ENCODE data around the gene VSTM2B. TPM values are rescaled to one million over a fixed set of nuclear protein-coding genes. Genes with fewer than 3 reads are reported as not detected.

VSTM2B gene
- polyA plus RNA-seq, 1 donor (not counting 4 experiments of a cell fraction or from before 2014, with no cell fraction given) = not detected

- no peaks in the 10 kb centered on the region for H3K9me3 ChIP-seq (ENCODE audit: control insufficient read depth, low read depth, low read length)
- H3K4me1 ChIP-seq (ENCODE audit: control insufficient read depth, extremely low read depth, insufficient read depth, low read length) = no peaks in the 10 kb centered on the region
- H3K9ac ChIP-seq (ENCODE audit: control insufficient read depth, extremely low read depth, insufficient read depth, low read length) = no peak overlapping the region
- TF ChIP-seq EZH2 (IDR thresholded peaks at IDR 0.05; ENCODE audit: low read length) = peak; percentile 10
- TF ChIP-seq CTCF (optimal IDR thresholded peaks at IDR 0.05 in 1 of 3, IDR thresholded peaks at IDR 0.05 in 1 of 3, conservative IDR thresholded peaks at IDR 0.05 in 1 of 3; ENCODE audit: extremely low read depth in 1 of 3, insufficient read depth in 2 of 3, low read length in 3 of 3) = no peak
- no peaks in the 10 kb centered on the region for H3K79me2 ChIP-seq (ENCODE audit: control insufficient read depth, insufficient read depth, low read length)
- peaks cover 18% of the 10 kb centered on the region for H3K27me3 ChIP-seq (ENCODE audit: control insufficient read depth, extremely low read depth, insufficient read depth, low read length)
- H2AFZ ChIP-seq (ENCODE audit: control insufficient read depth, low read length) = no peak overlapping the region
- DNase-seq (ENCODE audit: low read depth, low spot score) (no peak), FAIRE-seq (no peak)
- no peaks in the 10 kb centered on the region for H4K20me1 ChIP-seq (ENCODE audit: control insufficient read depth, extremely low read depth, insufficient read depth, low read length)
- H3K4me2 ChIP-seq (ENCODE audit: control insufficient read depth, extremely low read depth, insufficient read depth, low read depth, low read length) = no peak overlapping the region
- dilution Hi-C loops (cut with MboI; ENCODE audit: extremely low pct_ligation_motif_present, low sequenced_read_pairs) = no loop called here
- no peak overlapping the region for H3K27ac ChIP-seq (ENCODE audit: control insufficient read depth, insufficient read depth, low read length)
- no peaks in the 10 kb centered on the region for H3K36me3 ChIP-seq (ENCODE audit: control insufficient read depth in 2 of 2, extremely low read depth in 1 of 2, insufficient read depth in 2 of 2, low read length in 2 of 2)
- no peaks in the 10 kb centered on the region for H3K9me1 ChIP-seq (ENCODE audit: control insufficient read depth, extremely low read depth, insufficient read depth, low read length)
- no peak overlapping the region for H3K4me3 ChIP-seq (ENCODE audit: control insufficient read depth in 2 of 3, extremely low read depth in 1 of 3, insufficient read depth in 2 of 3, low read depth in 1 of 3, low read length in 3 of 3)
Measured at GRCh38 chr19:29598036-29598435, 72.2 kb downstream of the VSTM2B start.

GRCh38 chr19:29598496-29598895, 72.7 kb downstream of the VSTM2B start:
- no peaks in the 10 kb centered on the region for H3K9me3 ChIP-seq (ENCODE audit: control insufficient read depth, low read depth, low read length)
- TF ChIP-seq EZH2 (IDR thresholded peaks at IDR 0.05; ENCODE audit: low read length) = peak; percentile 1
- no peak for TF ChIP-seq CTCF (optimal IDR thresholded peaks at IDR 0.05 in 1 of 3, IDR thresholded peaks at IDR 0.05 in 1 of 3, conservative IDR thresholded peaks at IDR 0.05 in 1 of 3; ENCODE audit: extremely low read depth in 1 of 3, insufficient read depth in 2 of 3, low read length in 3 of 3)

More at GRCh38 chr19:29598496-29598895, 72.7 kb downstream of the VSTM2B start:
- Histone ChIP-seq H3K4me2 (ENCODE audit: control insufficient read depth, extremely low read depth, insufficient read depth, low read depth, low read length) (no peak overlapping the region), H2AFZ (ENCODE audit: control insufficient read depth, low read length) (no peak overlapping the region), H3K36me3 (ENCODE audit: control insufficient read depth in 2 of 2, extremely low read depth in 1 of 2, insufficient read depth in 2 of 2, low read length in 2 of 2) (no peaks in the 10 kb centered on the region), H4K20me1 (ENCODE audit: control insufficient read depth, extremely low read depth, insufficient read depth, low read length) (no peaks in the 10 kb centered on the region), H3K27me3 (ENCODE audit: control insufficient read depth, extremely low read depth, insufficient read depth, low read length) (peaks cover 18% of the 10 kb centered on the region), H3K79me2 (ENCODE audit: control insufficient read depth, insufficient read depth, low read length) (no peaks in the 10 kb centered on the region), H3K9me1 (ENCODE audit: control insufficient read depth, extremely low read depth, insufficient read depth, low read length) (no peaks in the 10 kb centered on the region), H3K4me1 (ENCODE audit: control insufficient read depth, extremely low read depth, insufficient read depth, low read length) (no peaks in the 10 kb centered on the region), H3K9ac (ENCODE audit: control insufficient read depth, extremely low read depth, insufficient read depth, low read length) (no peak overlapping the region), H3K27ac (ENCODE audit: control insufficient read depth, insufficient read depth, low read length) (no peak overlapping the region), H3K4me3 (ENCODE audit: control insufficient read depth in 2 of 3, extremely low read depth in 1 of 3, insufficient read depth in 2 of 3, low read depth in 1 of 3, low read length in 3 of 3) (no peak overlapping the region)
- dilution Hi-C loops (cut with MboI; ENCODE audit: extremely low pct_ligation_motif_present, low sequenced_read_pairs) = no loop called here
- FAIRE-seq = no peak
- no peak for DNase-seq (ENCODE audit: low read depth, low spot score)
